ENCODE results near the gene GPC6. TPM values are rescaled to one million over a fixed set of nuclear protein-coding genes. Genes with fewer than 3 reads are reported as not detected.

Gene GPC6
- total and polyA plus RNA-seq, 2 experiments from 2014 or later = 14.4 to 20.8 TPM

DNA sequence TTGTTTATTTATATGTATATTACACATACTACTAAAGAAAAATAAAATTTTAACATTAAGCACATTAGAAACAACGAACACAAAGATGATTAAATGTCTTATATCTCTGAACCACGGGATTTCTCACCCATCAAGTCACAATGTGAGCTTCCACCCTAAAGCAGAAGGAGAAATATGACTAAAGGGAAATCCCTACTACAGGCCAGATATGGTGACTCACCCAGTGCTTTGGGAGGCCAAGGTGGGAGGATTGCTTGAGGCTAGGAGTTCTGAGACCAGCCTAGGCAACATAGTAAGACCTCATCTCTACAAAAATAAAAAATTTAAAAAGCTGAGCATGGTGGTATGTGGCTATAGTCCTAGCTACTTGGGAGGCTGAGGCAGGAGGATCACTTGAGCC is 1228.3 kb downstream of the GPC6 start:
- WGBS, 2 experiments (ENCODE audit: low coverage in 1 of 2, low lambda C conversion rate in 2 of 2, missing lambda C conversion rate in 2 of 2) = 69 to 73% methylated on average over 2 of the region's 2 CpGs
- Histone ChIP-seq H3K4me1 (ENCODE audit: insufficient read depth) (no peaks in the 10 kb centered on the region), H3K79me2 (ENCODE audit: insufficient read depth) (no peaks in the 10 kb centered on the region), H3K36me3 (ENCODE audit: low read depth) (no peaks in the 10 kb centered on the region), H4K20me1 (ENCODE audit: insufficient read depth) (no peaks in the 10 kb centered on the region), H3F3A (ENCODE audit: insufficient read depth) (no peaks in the 10 kb centered on the region), H3K9me3 (ENCODE audit: low read depth) (no peaks in the 10 kb centered on the region), H3K9me2 (ENCODE audit: insufficient read depth) (no peaks in the 10 kb centered on the region), H3K4me2 (ENCODE audit: unreplicated experiment) (no peak overlapping the region), H3K9ac (no peak overlapping the region), H3K4me3 (no peak overlapping the region), H3K27ac (no peak overlapping the region), H3K27me3 (replicated peaks; ENCODE audit: insufficient read depth) (peaks cover 9% of the 10 kb centered on the region; the same call in 1 of the 2 replicates), H2AFZ (no peak overlapping the region)
- in situ Hi-C loops (cut with MboI) = no loop called here
- TF ChIP-seq EZH2phosphoT487 (IDR thresholded peaks at IDR 0.05; ENCODE audit: insufficient read depth, low read depth) (no peak), EZH2 (IDR thresholded peaks at IDR 0.05; ENCODE audit: insufficient read depth, poor library complexity, severe bottlenecking) (no peak)
- no peak for DNase-seq

DNA sequence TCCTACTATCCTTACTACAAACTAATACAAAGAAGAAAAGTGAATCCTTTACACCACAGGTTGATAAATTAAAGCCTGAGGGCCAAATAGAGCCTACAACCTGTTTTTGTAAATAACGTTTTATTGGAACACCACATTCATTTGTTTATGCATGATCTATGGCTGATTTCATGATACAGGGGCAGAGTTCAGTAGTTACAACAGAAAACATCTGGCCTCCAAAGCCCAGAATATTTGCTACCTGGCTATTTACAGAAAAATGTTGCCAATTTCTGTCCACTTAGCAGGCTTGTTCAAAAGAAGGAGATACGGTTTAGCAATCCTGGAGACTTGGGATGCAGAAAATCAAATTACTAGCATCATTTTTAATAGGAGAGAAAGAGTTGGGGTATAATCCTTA is 1228.8 kb downstream of the GPC6 start:
- no peak for DNase-seq
- Histone ChIP-seq H3K4me3 (no peak overlapping the region), H3K4me1 (ENCODE audit: insufficient read depth) (no peaks in the 10 kb centered on the region), H3K79me2 (ENCODE audit: insufficient read depth) (no peaks in the 10 kb centered on the region), H3K36me3 (ENCODE audit: low read depth) (no peaks in the 10 kb centered on the region), H3K9ac (no peak overlapping the region), H3K9me2 (ENCODE audit: insufficient read depth) (no peaks in the 10 kb centered on the region), H3F3A (ENCODE audit: insufficient read depth) (no peaks in the 10 kb centered on the region), H3K4me2 (ENCODE audit: unreplicated experiment) (no peak overlapping the region), H3K27ac (no peak overlapping the region), H4K20me1 (ENCODE audit: insufficient read depth) (no peaks in the 10 kb centered on the region), H3K27me3 (replicated peaks; ENCODE audit: insufficient read depth) (peaks cover 9% of the 10 kb centered on the region; the same call in 1 of the 2 replicates), H3K9me3 (ENCODE audit: low read depth) (no peaks in the 10 kb centered on the region), H2AFZ (no peak overlapping the region)
- in situ Hi-C loops (cut with MboI) = no loop called here
- TF ChIP-seq EZH2phosphoT487 (IDR thresholded peaks at IDR 0.05; ENCODE audit: insufficient read depth, low read depth) (no peak), EZH2 (IDR thresholded peaks at IDR 0.05; ENCODE audit: insufficient read depth, poor library complexity, severe bottlenecking) (no peak)
- 55 to 69% methylated on average over 2 of the region's 2 CpGs for WGBS, 2 experiments (ENCODE audit: low coverage in 1 of 2, low lambda C conversion rate in 2 of 2, missing lambda C conversion rate in 2 of 2)

Small RNAs within 50 kb of the gene (small RNA-seq; reads per million reads assigned to genes)
- not detected for gene RNA5SP35 (ENCODE audit: low read depth, low replicate concordance)

Measured in GM23248 (cell line).